ENCODE data around the gene RPS18.

DNA sequence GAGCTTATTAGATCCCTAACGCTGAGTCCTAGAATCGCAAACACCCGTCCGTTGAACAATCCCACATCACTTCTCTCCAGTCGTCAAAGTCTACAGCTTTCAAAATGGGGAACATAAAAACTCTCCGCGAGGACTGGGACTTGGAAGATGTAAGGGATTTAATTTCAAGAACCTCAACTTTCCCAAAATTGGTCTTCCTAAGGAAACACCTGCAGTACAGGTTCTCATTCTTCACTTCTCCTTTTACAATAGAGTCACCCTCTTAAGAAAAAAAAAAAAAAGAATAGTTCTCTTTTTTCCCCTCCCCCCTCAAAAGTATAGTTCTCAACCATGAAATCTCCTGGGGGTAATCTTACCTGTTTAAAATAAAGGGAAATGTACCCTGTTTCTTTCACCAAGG is 52.2 kb downstream of the RPS18 start:
- TF ChIP-seq, protein P1, sequence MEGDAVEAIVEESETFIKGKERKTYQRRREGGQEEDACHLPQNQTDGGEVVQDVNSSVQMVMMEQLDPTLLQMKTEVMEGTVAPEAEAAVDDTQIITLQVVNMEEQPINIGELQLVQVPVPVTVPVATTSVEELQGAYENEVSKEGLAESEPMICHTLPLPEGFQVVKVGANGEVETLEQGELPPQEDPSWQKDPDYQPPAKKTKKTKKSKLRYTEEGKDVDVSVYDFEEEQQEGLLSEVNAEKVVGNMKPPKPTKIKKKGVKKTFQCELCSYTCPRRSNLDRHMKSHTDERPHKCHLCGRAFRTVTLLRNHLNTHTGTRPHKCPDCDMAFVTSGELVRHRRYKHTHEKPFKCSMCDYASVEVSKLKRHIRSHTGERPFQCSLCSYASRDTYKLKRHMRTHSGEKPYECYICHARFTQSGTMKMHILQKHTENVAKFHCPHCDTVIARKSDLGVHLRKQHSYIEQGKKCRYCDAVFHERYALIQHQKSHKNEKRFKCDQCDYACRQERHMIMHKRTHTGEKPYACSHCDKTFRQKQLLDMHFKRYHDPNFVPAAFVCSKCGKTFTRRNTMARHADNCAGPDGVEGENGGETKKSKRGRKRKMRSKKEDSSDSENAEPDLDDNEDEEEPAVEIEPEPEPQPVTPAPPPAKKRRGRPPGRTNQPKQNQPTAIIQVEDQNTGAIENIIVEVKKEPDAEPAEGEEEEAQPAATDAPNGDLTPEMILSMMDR (IDR thresholded peaks at IDR 0.05 in 2 of 3, conservative IDR thresholded peaks at IDR 0.05 in 1 of 3; ENCODE audit: borderline replicate concordance in 1 of 3, insufficient read depth in 1 of 3, low read depth in 2 of 3, low read length in 2 of 3) = no peak
- TF ChIP-seq, protein P2, sequence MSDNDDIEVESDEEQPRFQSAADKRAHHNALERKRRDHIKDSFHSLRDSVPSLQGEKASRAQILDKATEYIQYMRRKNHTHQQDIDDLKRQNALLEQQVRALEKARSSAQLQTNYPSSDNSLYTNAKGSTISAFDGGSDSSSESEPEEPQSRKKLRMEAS (IDR thresholded peaks at IDR 0.05) = no peak
- TF ChIP-seq POLR2A (IDR thresholded peaks at IDR 0.05; ENCODE audit: borderline replicate concordance, extremely low read depth, insufficient read depth, insufficient read length) (no peak), SP1 (IDR thresholded peaks at IDR 0.05; ENCODE audit: low read depth) (no peak), EZH2 (IDR thresholded peaks at IDR 0.05) (no peak), TCF7L2 (IDR thresholded peaks at IDR 0.05; ENCODE audit: borderline replicate concordance, extremely low read depth, insufficient read depth, insufficient read length) (no peak), YY1 (IDR thresholded peaks at IDR 0.05; ENCODE audit: extremely low read depth, insufficient replicate concordance, low read depth, low read length) (no peak), ZNF274 (IDR thresholded peaks at IDR 0.05; ENCODE audit: low read depth, low read length) (no peak), POLR2AphosphoS5 (IDR thresholded peaks at IDR 0.05; ENCODE audit: low read depth, low read length) (no peak), EZH2phosphoT487 (IDR thresholded peaks at IDR 0.05; ENCODE audit: borderline replicate concordance) (no peak)
- TF ChIP-seq, protein P3, sequence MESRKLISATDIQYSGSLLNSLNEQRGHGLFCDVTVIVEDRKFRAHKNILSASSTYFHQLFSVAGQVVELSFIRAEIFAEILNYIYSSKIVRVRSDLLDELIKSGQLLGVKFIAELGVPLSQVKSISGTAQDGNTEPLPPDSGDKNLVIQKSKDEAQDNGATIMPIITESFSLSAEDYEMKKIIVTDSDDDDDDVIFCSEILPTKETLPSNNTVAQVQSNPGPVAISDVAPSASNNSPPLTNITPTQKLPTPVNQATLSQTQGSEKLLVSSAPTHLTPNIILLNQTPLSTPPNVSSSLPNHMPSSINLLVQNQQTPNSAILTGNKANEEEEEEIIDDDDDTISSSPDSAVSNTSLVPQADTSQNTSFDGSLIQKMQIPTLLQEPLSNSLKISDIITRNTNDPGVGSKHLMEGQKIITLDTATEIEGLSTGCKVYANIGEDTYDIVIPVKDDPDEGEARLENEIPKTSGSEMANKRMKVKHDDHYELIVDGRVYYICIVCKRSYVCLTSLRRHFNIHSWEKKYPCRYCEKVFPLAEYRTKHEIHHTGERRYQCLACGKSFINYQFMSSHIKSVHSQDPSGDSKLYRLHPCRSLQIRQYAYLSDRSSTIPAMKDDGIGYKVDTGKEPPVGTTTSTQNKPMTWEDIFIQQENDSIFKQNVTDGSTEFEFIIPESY (IDR thresholded peaks at IDR 0.05; ENCODE audit: extremely low read depth, insufficient replicate concordance, low read length) = no peak
